Keratinocyte (primary cell): ENCODE measurements around the gene ENPP1. TPM values are rescaled to one million over a fixed set of nuclear protein-coding genes. Genes with fewer than 3 reads are reported as not detected.

Experiments
- DNase-seq: peaks from one replicate; pipeline ENCODE4 v3.0.0-alpha.2; 2011; ENCODE audit warnings: low read depth, missing footprints, low spot score
- FAIRE-seq: peaks from 2 replicates; lab custom pipeline; 2011; peaks lifted over from hg19 to GRCh38; lab: Jason Lieb, UNC
- H2AFZ ChIP-seq: 2 replicates; pipeline ENCODE4 v1.6.0; 2012; ENCODE audit warnings: low read length, control low read depth, inconsistent platforms; ENCODE audit not compliant: control insufficient read depth
- H3K27ac ChIP-seq: 2 replicates; pipeline ENCODE4 v1.5.1; 2011; ENCODE audit warnings: low read length; ENCODE audit not compliant: control insufficient read depth, insufficient read depth
- H3K27me3 ChIP-seq: 3 replicates; pipeline ENCODE4 v1.6.0; 2011; ENCODE audit warnings: low read length; ENCODE audit not compliant: control insufficient read depth, insufficient read depth; ENCODE audit errors: extremely low read depth
- H3K36me3 ChIP-seq, 2 experiments: 2 replicates in 1 of 2; 3 replicates in 1 of 2; pipeline ENCODE4 v1.5.1; 2011; ENCODE audit warnings: low read length in 2 of 2, mild to moderate bottlenecking in 1 of 2; ENCODE audit not compliant: control insufficient read depth in 2 of 2, insufficient read depth in 2 of 2; ENCODE audit errors: extremely low read depth in 1 of 2
- H3K4me1 ChIP-seq: 3 replicates; pipeline ENCODE4 v1.5.1; 2011; ENCODE audit warnings: low read length; ENCODE audit not compliant: control insufficient read depth, insufficient read depth; ENCODE audit errors: extremely low read depth
- H3K4me2 ChIP-seq: 3 replicates; pipeline ENCODE4 v1.6.0; 2011; ENCODE audit warnings: low read depth, low read length; ENCODE audit not compliant: control insufficient read depth, insufficient read depth; ENCODE audit errors: extremely low read depth
- H3K4me3 ChIP-seq, 3 experiments: fragments of 200-600 bp in 1 of 3; sonication (generic) in 1 of 3; 2 replicates in 2 of 3; 3 replicates in 1 of 3; pipeline ENCODE4 v1.5.1; 2011 to 2016; ENCODE audit warnings: low read length in 3 of 3, mild to moderate bottlenecking in 3 of 3, control low read depth in 2 of 3, inconsistent platforms in 1 of 3, low read depth in 1 of 3, mixed read lengths in 1 of 3, mixed run types in 1 of 3, moderate library complexity in 1 of 3; ENCODE audit not compliant: control insufficient read depth in 2 of 3, insufficient read depth in 2 of 3; ENCODE audit errors: extremely low read depth in 1 of 3
- H3K79me2 ChIP-seq: 2 replicates; pipeline ENCODE4 v1.6.0; 2012; ENCODE audit warnings: low read length; ENCODE audit not compliant: control insufficient read depth, insufficient read depth
- H3K9ac ChIP-seq: 3 replicates; pipeline ENCODE4 v1.6.0; 2011; ENCODE audit warnings: low read length; ENCODE audit not compliant: control insufficient read depth, insufficient read depth; ENCODE audit errors: extremely low read depth
- H3K9me1 ChIP-seq: 3 replicates; pipeline ENCODE4 v1.6.0; 2011; ENCODE audit warnings: low read length; ENCODE audit not compliant: control insufficient read depth, insufficient read depth; ENCODE audit errors: extremely low read depth
- H3K9me3 ChIP-seq: 2 replicates; pipeline ENCODE4 v1.5.1; 2012; ENCODE audit warnings: low read depth, low read length; ENCODE audit not compliant: control insufficient read depth
- H4K20me1 ChIP-seq: 3 replicates; pipeline ENCODE4 v1.6.0; 2011; ENCODE audit warnings: low read length; ENCODE audit not compliant: control insufficient read depth, insufficient read depth; ENCODE audit errors: extremely low read depth
- EZH2 ChIP-seq: IDR thresholded peaks from one replicate; pipeline ENCODE4 v1.6.1; 2012; ENCODE audit warnings: inconsistent platforms, mild to moderate bottlenecking, low read length, moderate library complexity
- dilution Hi-C: fragments of 300-500 bp; cut with MboI; formaldehyde crosslinking; loops from one replicate; pipeline ENCODE4 v1.7.0; 2020; ENCODE audit warnings: low sequenced_read_pairs; ENCODE audit not compliant: extremely low pct_ligation_motif_present
- polyA plus RNA-seq, 5 experiments: library from polyadenylated mRNA; depleted of rRNA in 3 of 5; stranded (reverse) in 3 of 5; stranded (forward) in 1 of 5; unstranded in 1 of 5; fragments of >200 nt; gene quantifications; 1 replicate in 1 of 5; 2 replicates in 3 of 5; 3 replicates in 1 of 5; pipeline versions ENCODE4 v1.2.1 to v1.2.3, GENCODE V29; 2011 to 2012; ENCODE audit warnings: missing spikeins in 2 of 5, low read depth in 1 of 5, low replicate concordance in 1 of 5
- TF ChIP-seq, protein P1 (sequence below), 3 experiments: IDR thresholded peaks in 1 of 3; conservative IDR thresholded peaks in 1 of 3; optimal IDR thresholded peaks in 1 of 3; 2 replicates in 2 of 3; 3 replicates in 1 of 3; pipeline versions ENCODE3 to v1.5.1; 2011; ENCODE audit warnings: low read length in 3 of 3, mild to moderate bottlenecking in 3 of 3, moderate library complexity in 2 of 3, control low read depth in 1 of 3, inconsistent platforms in 1 of 3; ENCODE audit not compliant: insufficient read depth in 2 of 3; ENCODE audit errors: extremely low read depth in 1 of 3

The ENPP1 gene
- polyA plus RNA-seq, 1 donor (not counting 4 experiments of a cell fraction or from before 2014, with no cell fraction given) = 0.34 TPM

DNA sequence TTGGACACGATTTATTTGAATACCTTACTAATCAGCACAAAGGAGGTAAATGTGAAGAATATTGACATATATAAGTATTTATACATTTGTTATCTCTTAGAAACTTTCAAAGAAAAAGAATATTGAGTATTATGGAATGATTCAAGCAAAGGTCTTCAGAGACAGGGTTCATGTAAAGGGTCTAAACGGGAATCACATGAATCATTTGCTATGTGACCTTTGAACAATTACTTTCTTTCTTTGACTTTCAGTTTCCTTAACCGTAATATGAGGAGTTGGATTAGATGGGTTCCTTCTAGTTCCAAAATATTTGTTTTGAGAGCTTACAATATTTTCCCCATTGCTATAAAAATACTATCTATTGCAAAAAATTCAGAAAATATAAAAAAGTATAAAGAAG is 14.3 kb downstream of the ENPP1 start:
- Histone ChIP-seq H3K4me3 (no peak overlapping the region), H3K4me2 (no peak overlapping the region), H3K9ac (no peak overlapping the region), H2AFZ (no peak overlapping the region), H3K4me1 (no peaks in the 10 kb centered on the region), H3K36me3 (no peaks in the 10 kb centered on the region), H3K27me3 (peaks cover 3% of the 10 kb centered on the region), H4K20me1 (no peaks in the 10 kb centered on the region), H3K79me2 (no peaks in the 10 kb centered on the region), H3K9me3 (no peaks in the 10 kb centered on the region), H3K27ac (no peak overlapping the region), H3K9me1 (no peaks in the 10 kb centered on the region)
- TF ChIP-seq EZH2 = no peak
- TF ChIP-seq, protein P1, sequence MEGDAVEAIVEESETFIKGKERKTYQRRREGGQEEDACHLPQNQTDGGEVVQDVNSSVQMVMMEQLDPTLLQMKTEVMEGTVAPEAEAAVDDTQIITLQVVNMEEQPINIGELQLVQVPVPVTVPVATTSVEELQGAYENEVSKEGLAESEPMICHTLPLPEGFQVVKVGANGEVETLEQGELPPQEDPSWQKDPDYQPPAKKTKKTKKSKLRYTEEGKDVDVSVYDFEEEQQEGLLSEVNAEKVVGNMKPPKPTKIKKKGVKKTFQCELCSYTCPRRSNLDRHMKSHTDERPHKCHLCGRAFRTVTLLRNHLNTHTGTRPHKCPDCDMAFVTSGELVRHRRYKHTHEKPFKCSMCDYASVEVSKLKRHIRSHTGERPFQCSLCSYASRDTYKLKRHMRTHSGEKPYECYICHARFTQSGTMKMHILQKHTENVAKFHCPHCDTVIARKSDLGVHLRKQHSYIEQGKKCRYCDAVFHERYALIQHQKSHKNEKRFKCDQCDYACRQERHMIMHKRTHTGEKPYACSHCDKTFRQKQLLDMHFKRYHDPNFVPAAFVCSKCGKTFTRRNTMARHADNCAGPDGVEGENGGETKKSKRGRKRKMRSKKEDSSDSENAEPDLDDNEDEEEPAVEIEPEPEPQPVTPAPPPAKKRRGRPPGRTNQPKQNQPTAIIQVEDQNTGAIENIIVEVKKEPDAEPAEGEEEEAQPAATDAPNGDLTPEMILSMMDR (optimal IDR thresholded peaks at IDR 0.05 in 1 of 3, IDR thresholded peaks at IDR 0.05 in 1 of 3, conservative IDR thresholded peaks at IDR 0.05 in 1 of 3; ENCODE audit: extremely low read depth in 1 of 3, insufficient read depth in 2 of 3, low read length in 3 of 3) = no peak
- no peak for DNase-seq
- FAIRE-seq = no peak
- dilution Hi-C loops = no loop called here

DNA sequence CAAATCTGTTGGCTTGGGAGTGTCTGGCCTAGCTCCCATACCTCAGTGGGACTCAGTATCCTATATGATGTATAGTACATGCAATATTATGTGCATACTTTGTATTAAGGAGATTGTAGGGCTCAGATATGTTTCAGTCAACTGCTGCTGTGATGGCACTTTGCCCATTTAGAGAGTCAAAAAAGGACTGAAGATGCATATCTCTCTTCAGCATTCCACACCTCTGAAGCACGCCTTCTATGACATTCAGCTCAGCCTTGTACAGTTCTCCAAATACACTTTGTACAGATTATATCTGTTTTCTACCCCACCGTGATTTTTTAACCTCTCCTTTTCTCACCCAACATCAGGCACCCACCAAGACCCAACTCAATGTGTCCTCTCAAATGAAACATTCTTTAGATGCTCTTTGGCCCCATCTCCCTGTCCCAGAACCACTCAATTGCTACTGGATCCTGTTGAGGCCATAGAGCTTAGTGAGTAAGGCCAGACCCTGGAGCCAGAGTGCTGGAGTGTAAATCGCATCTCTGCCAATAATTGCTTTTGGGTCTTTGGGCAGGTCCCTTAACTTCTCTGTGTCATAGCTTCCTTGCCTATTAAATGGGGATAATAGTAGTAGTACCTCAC is 15.6 kb downstream of the ENPP1 start:
- H3K4me3 ChIP-seq = no peak overlapping the region
- no peak overlapping the region for H3K9ac ChIP-seq
- H3K27me3 ChIP-seq = peaks cover 3% of the 10 kb centered on the region
- no peak for DNase-seq
- FAIRE-seq = no peak
- dilution Hi-C loops = no loop called here
- H3K9me3 ChIP-seq = no peaks in the 10 kb centered on the region
- no peaks in the 10 kb centered on the region for H3K36me3 ChIP-seq
- no peak overlapping the region for H3K27ac ChIP-seq
- no peaks in the 10 kb centered on the region for H3K9me1 ChIP-seq
- no peak overlapping the region for H3K4me2 ChIP-seq
- H4K20me1 ChIP-seq = no peaks in the 10 kb centered on the region
- no peaks in the 10 kb centered on the region for H3K79me2 ChIP-seq
- H3K4me1 ChIP-seq = no peaks in the 10 kb centered on the region
- no peak overlapping the region for H2AFZ ChIP-seq
- no peak for TF ChIP-seq EZH2
- TF ChIP-seq, protein P1 (optimal IDR thresholded peaks at IDR 0.05 in 1 of 3, IDR thresholded peaks at IDR 0.05 in 1 of 3, conservative IDR thresholded peaks at IDR 0.05 in 1 of 3; ENCODE audit: extremely low read depth in 1 of 3, insufficient read depth in 2 of 3, low read length in 3 of 3) = no peak
